Neural crest cell (in vitro differentiated cells): ENCODE results near the gene C2CD4A. TPM values are rescaled to one million over a fixed set of nuclear protein-coding genes. Genes with fewer than 3 reads are reported as not detected.

Experiments used
- DNase-seq: peaks from one replicate; pipeline ENCODE4 v3.0.0; 2021; ENCODE audit warnings: low read depth, mixed read lengths, low spot score
- H3K27ac Mint-ChIP-seq: one replicate; pipeline ENCODE4 v1.8.0; 2021; ENCODE audit warnings: mild to moderate bottlenecking, mixed read lengths; ENCODE audit not compliant: unreplicated experiment
- H3K27me3 Mint-ChIP-seq: 2 replicates; pipeline ENCODE4 v1.8.0; 2021; ENCODE audit warnings: low read depth, mild to moderate bottlenecking, mixed read lengths
- H3K36me3 Mint-ChIP-seq: 2 replicates; pipeline ENCODE4 v1.8.0; 2021; ENCODE audit warnings: low read depth, mild to moderate bottlenecking, mixed read lengths
- H3K4me1 Mint-ChIP-seq: 2 replicates; pipeline ENCODE4 v1.8.0; 2021; ENCODE audit warnings: mixed read lengths
- H3K4me3 Mint-ChIP-seq: one replicate; pipeline ENCODE4 v1.8.0; 2021; ENCODE audit warnings: mild to moderate bottlenecking, mixed read lengths
- H3K9me3 Mint-ChIP-seq: 2 replicates; pipeline ENCODE4 v1.8.0; 2021; ENCODE audit warnings: mixed read lengths
- total RNA-seq: library from RNA; stranded (reverse); gene quantifications from 2 replicates; pipeline ENCODE4 v1.2.1, GENCODE V29; 2021
- TF ChIP-seq, protein P1 (sequence below): fragments of 200-600 bp; sonication (generic); conservative IDR thresholded peaks from 2 replicates; pipeline ENCODE4 v1.5.0; 2021; ENCODE audit warnings: antibody characterized with exemption, mild to moderate bottlenecking

C2CD4A gene
- total RNA-seq, 1 donor from 2014 or later = not detected

DNA sequence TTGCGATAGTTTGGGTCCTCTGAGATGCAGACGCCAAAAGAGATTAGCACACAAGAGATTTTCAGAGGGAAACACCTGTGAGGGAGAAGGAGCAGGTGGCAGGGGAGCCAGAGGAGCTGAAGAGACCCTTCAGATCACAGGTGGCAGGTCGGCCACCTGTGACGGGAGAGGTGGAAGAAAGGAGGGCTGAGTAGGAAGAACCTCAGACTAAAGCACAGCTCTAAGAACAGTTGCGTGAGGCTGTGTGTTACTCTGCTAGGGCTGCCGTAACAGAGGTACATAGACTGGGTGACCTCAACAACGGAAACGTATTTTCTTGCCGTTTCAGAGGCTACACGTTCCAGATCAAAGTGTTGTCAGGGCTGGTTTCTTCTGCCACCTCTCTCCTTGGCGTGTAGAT is 38.5 kb downstream of the C2CD4A start:
- H3K27me3 Mint-ChIP-seq = no peaks in the 10 kb centered on the region
- H3K36me3 Mint-ChIP-seq = no peaks in the 10 kb centered on the region
- DNase-seq = no peak
- H3K4me1 Mint-ChIP-seq = no peaks in the 10 kb centered on the region
- TF ChIP-seq, protein P1, sequence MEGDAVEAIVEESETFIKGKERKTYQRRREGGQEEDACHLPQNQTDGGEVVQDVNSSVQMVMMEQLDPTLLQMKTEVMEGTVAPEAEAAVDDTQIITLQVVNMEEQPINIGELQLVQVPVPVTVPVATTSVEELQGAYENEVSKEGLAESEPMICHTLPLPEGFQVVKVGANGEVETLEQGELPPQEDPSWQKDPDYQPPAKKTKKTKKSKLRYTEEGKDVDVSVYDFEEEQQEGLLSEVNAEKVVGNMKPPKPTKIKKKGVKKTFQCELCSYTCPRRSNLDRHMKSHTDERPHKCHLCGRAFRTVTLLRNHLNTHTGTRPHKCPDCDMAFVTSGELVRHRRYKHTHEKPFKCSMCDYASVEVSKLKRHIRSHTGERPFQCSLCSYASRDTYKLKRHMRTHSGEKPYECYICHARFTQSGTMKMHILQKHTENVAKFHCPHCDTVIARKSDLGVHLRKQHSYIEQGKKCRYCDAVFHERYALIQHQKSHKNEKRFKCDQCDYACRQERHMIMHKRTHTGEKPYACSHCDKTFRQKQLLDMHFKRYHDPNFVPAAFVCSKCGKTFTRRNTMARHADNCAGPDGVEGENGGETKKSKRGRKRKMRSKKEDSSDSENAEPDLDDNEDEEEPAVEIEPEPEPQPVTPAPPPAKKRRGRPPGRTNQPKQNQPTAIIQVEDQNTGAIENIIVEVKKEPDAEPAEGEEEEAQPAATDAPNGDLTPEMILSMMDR = no peak
- no peak overlapping the region for H3K4me3 Mint-ChIP-seq
- no peak overlapping the region for H3K27ac Mint-ChIP-seq
- H3K9me3 Mint-ChIP-seq = no peaks in the 10 kb centered on the region

DNA sequence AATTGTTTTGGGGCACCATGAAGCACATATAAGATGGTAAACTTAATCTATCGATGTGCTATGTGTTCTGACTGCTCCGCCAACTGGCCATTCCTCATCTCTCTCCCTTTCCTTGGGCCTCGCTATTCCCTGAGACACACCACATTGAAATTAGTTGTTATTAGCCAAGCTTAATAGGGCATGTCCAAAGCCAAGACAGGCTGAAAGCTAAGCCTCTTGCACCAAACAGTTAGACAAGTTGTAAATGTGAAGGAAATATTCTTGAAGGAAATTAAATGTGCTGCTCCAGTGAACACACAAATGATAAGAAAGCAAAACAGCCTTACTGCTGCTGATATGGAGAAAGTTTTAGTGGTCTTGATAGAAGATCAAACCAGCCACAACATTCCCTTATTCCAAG is 39.3 kb downstream of the C2CD4A start:
- Mint-ChIP-seq H3K36me3 (no peaks in the 10 kb centered on the region), H3K27me3 (no peaks in the 10 kb centered on the region), H3K27ac (no peak overlapping the region), H3K4me1 (no peaks in the 10 kb centered on the region), H3K4me3 (no peak overlapping the region), H3K9me3 (no peaks in the 10 kb centered on the region)
- no peak for DNase-seq
- TF ChIP-seq, protein P1 = no peak

DNA sequence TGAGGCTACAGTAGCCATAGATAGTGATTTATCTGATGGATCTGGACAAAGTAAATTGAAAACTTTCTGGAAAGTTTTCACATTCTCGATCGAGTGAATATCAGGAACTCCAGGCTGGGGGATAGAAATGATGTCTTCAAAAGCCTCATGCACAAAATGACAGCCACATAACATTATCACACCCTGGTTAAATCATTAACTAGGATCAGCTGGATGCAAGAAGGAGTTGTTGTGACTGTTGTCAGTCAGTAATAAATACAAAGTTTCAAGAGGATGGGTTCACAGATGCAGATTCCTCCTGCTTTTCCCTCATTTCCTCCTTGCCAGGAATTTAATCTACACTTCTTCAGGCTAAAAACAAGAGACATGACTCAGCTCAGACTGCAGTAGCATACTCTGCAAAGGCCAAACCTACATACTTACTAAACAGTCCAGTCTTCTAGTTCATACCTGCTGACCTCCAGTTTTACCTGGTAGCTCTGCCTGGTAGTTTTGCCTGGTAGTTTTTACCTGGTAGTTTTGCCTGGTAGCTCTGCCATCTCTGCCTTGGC is 40.9 kb downstream of the C2CD4A start:
- TF ChIP-seq, protein P1 = no peak
- H3K27ac Mint-ChIP-seq = no peak overlapping the region
- no peaks in the 10 kb centered on the region for H3K36me3 Mint-ChIP-seq
- no peaks in the 10 kb centered on the region for H3K9me3 Mint-ChIP-seq
- H3K27me3 Mint-ChIP-seq = no peaks in the 10 kb centered on the region
- no peak for DNase-seq
- no peaks in the 10 kb centered on the region for H3K4me1 Mint-ChIP-seq
- no peak overlapping the region for H3K4me3 Mint-ChIP-seq

DNA sequence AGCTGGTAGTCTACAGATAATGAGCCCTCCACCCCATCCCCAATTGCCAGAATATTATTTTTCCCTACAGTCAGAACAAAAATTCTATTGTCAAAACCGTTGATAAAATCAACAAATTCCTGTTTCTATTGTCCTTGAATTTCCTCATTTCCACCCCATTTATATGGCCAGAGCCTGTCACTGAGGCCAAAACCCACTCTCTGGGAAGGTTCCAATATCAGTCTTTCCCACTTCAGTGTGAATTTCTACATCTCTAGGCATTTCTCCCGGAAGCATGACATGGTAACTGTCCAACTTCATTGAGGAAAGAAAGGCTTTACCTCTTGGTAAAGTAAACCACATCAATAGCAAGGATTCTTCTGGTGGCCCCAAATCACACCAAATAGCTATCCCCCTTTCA is 41.6 kb downstream of the C2CD4A start:
- H3K4me3 Mint-ChIP-seq = no peak overlapping the region
- H3K36me3 Mint-ChIP-seq = no peaks in the 10 kb centered on the region
- TF ChIP-seq, protein P1 = no peak
- no peak for DNase-seq
- peak overlapping the region; percentile 45 for H3K27ac Mint-ChIP-seq
- no peaks in the 10 kb centered on the region for H3K27me3 Mint-ChIP-seq
- H3K4me1 Mint-ChIP-seq = no peaks in the 10 kb centered on the region
- H3K9me3 Mint-ChIP-seq = no peaks in the 10 kb centered on the region

DNA sequence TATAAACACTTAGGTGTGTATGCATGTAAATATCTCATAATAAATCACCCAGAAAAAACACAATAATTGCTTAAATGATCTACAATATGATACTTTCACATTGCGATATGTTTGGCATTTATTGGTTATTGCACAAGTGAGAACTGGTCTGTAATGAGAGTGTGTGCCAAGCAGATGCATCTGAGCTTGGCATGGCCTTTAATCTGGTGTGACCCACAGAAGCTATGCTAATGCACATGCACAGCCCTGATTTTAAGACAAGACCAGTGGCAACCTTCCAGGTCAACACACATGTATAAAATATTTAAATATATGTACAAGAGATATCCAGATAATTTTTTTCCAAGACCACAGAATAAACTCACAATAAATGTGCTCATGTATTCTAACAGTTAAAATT is 42.7 kb downstream of the C2CD4A start:
- Mint-ChIP-seq H3K27me3 (no peaks in the 10 kb centered on the region), H3K9me3 (no peaks in the 10 kb centered on the region), H3K36me3 (no peaks in the 10 kb centered on the region), H3K4me3 (no peak overlapping the region), H3K27ac (no peak overlapping the region), H3K4me1 (no peaks in the 10 kb centered on the region)
- DNase-seq = no peak
- TF ChIP-seq, protein P1 = no peak
